Endothelial cell of umbilical vein (primary cell): ENCODE results near the gene ZNF157. TPM values are rescaled to one million over a fixed set of nuclear protein-coding genes. Genes with fewer than 3 reads are reported as not detected.

ENCODE experiments used
- BruUV-seq: library from RNA; stranded (reverse); fragments of 400-500 nt; replicated peaks from 2 replicates; lab custom pipeline; 2021; lab: Mats Ljungman, UMichigan
- CTCF ChIA-PET: fragments of 300-600, 350-600 bp; sonication (Branson Sonifier 250); formaldehyde crosslinking; loops from one replicate; lab custom pipeline; 2021; ENCODE audit warnings: antibody characterized with exemption, inconsistent platforms; lab: Charles Lee
- POLR2A ChIA-PET: fragments of 300-600, 350-600 bp; sonication (Branson Sonifier 250); formaldehyde crosslinking; loops from one replicate; lab custom pipeline; 2021; ENCODE audit warnings: antibody characterized with exemption, inconsistent platforms; lab: Charles Lee
- DNase-seq: peaks from one replicate; pipeline ENCODE4 v3.0.0-alpha.2; 2011; ENCODE audit warnings: low read depth, low spot score
- FAIRE-seq: peaks from 2 replicates; lab custom pipeline; 2011; peaks lifted over from hg19 to GRCh38; lab: Jason Lieb, UNC
- H2AFZ ChIP-seq: 2 replicates; pipeline ENCODE4 v1.6.0; 2012; ENCODE audit warnings: low read depth, low read length, control low read depth, inconsistent platforms
- H3K27ac ChIP-seq: 2 replicates; pipeline ENCODE4 v1.5.1; 2011; ENCODE audit warnings: low read depth, mild to moderate bottlenecking, control low read depth, low read length, moderate library complexity; ENCODE audit not compliant: insufficient read depth
- H3K27me3 ChIP-seq, 2 experiments: 2 replicates each; pipeline versions ENCODE4 v1.6.0 to v1.6.1; 2011; ENCODE audit warnings: low read length in 2 of 2, mixed read lengths in 1 of 2; ENCODE audit not compliant: control insufficient read depth in 2 of 2, insufficient read depth in 2 of 2
- H3K36me3 ChIP-seq, 2 experiments: 2 replicates in 1 of 2; 3 replicates in 1 of 2; pipeline ENCODE4 v1.5.1; 2011; ENCODE audit warnings: low read length in 2 of 2, mild to moderate bottlenecking in 1 of 2, moderate library complexity in 1 of 2; ENCODE audit not compliant: control insufficient read depth in 2 of 2, insufficient read depth in 2 of 2; ENCODE audit errors: extremely low read depth in 1 of 2
- H3K4me1 ChIP-seq: 3 replicates; pipeline ENCODE4 v1.5.1; 2011; ENCODE audit warnings: mild to moderate bottlenecking, low read length; ENCODE audit not compliant: control insufficient read depth, insufficient read depth; ENCODE audit errors: extremely low read depth
- H3K4me2 ChIP-seq: 2 replicates; pipeline ENCODE4 v1.6.1; 2011; ENCODE audit warnings: low read length, control low read depth, mixed read lengths; ENCODE audit not compliant: insufficient read depth
- H3K4me3 ChIP-seq, 3 experiments: fragments of 200-600 bp in 1 of 3; sonication (generic), shearing (Covaris generic) in 1 of 3; replicated peaks in 1 of 3; 2 replicates each; pipeline ENCODE4 v1.5.1; 2011 to 2016; ENCODE audit warnings: control low read depth in 3 of 3, low read length in 3 of 3, mild to moderate bottlenecking in 2 of 3, inconsistent platforms in 1 of 3, low read depth in 1 of 3, moderate library complexity in 1 of 3; ENCODE audit not compliant: insufficient read depth in 1 of 3
- H3K79me2 ChIP-seq: 2 replicates; pipeline ENCODE4 v1.6.0; 2012; ENCODE audit warnings: low read length, inconsistent platforms; ENCODE audit not compliant: control insufficient read depth, insufficient read depth
- H3K9ac ChIP-seq: replicated peaks from 2 replicates; pipeline ENCODE3; 2011; ENCODE audit warnings: low read length, control low read depth; ENCODE audit not compliant: insufficient read depth; ENCODE audit errors: extremely low read depth
- H3K9me1 ChIP-seq: replicated peaks from 3 replicates; pipeline ENCODE4 v1.6.0; 2011; ENCODE audit warnings: mild to moderate bottlenecking, low read length; ENCODE audit not compliant: control insufficient read depth, insufficient read depth; ENCODE audit errors: extremely low read depth
- H3K9me3 ChIP-seq: replicated peaks from 2 replicates; pipeline ENCODE4 v1.5.1; 2012; ENCODE audit warnings: low read length, inconsistent platforms; ENCODE audit not compliant: control insufficient read depth, insufficient read depth
- H4K20me1 ChIP-seq: replicated peaks from 2 replicates; pipeline ENCODE3; 2011; ENCODE audit warnings: mild to moderate bottlenecking, low read length; ENCODE audit not compliant: control insufficient read depth, insufficient read depth; ENCODE audit errors: extremely low read depth
- EZH2 ChIP-seq: IDR thresholded peaks from 2 replicates; pipeline ENCODE4 v1.6.1; 2012; ENCODE audit warnings: borderline replicate concordance, low read depth, mild to moderate bottlenecking, moderate library complexity, low read length, inconsistent platforms; ENCODE audit not compliant: severe bottlenecking
- FOS ChIP-seq: IDR thresholded peaks from 2 replicates; pipeline ENCODE4 v1.6.1; 2011; ENCODE audit warnings: mild to moderate bottlenecking, low read length, moderate library complexity, borderline replicate concordance; ENCODE audit not compliant: insufficient read depth
- GATA2 ChIP-seq: IDR thresholded peaks from 2 replicates; pipeline ENCODE4 v1.7.0; 2011; ENCODE audit warnings: low read depth, mild to moderate bottlenecking, moderate library complexity, mixed read lengths, low read length; ENCODE audit not compliant: insufficient read length, insufficient read depth
- JUN ChIP-seq: IDR thresholded peaks from 2 replicates; pipeline ENCODE4 v1.6.1; 2011; ENCODE audit warnings: borderline replicate concordance, low read depth; ENCODE audit not compliant: insufficient read length, insufficient read depth
- MYC ChIP-seq: IDR thresholded peaks from one replicate; pipeline ENCODE4 v1.6.1; 2011; ENCODE audit warnings: mild to moderate bottlenecking, low read depth, low read length
- POLR2A ChIP-seq: IDR thresholded peaks from 2 replicates; pipeline ENCODE4 v1.6.1; 2012; ENCODE audit warnings: low read depth, mild to moderate bottlenecking, control low read depth, low read length
- POLR2AphosphoS5 ChIP-seq: IDR thresholded peaks from 2 replicates; pipeline ENCODE4 v1.6.1; 2012; ENCODE audit warnings: low read depth, mild to moderate bottlenecking, control low read depth, low read length, moderate library complexity; ENCODE audit not compliant: insufficient read depth
- dilution Hi-C: fragments of 300-500 bp; cut with MboI; formaldehyde crosslinking; loops from one replicate; pipeline ENCODE4 v1.15.0; 2019; ENCODE audit warnings: low sequenced_read_pairs; ENCODE audit not compliant: extremely low pct_ligation_motif_present
- intact Hi-C: fragments of 100-400 bp; cut with micrococcal nuclease; formaldehyde crosslinking; loops from one replicate; pipeline ENCODE4 v1.10.0; 2022
- polyA plus RNA-seq, 4 experiments: library from polyadenylated mRNA; depleted of rRNA in 3 of 4; stranded (reverse) in 3 of 4; unstranded in 1 of 4; fragments of >200 nt; gene quantifications; 2 replicates each; pipeline versions ENCODE4 v1.2.1 to v1.2.3, GENCODE V29; 2011 to 2012; ENCODE audit warnings: missing spikeins in 1 of 4
- total RNA-seq: library from RNA; stranded (reverse); gene quantifications from 2 replicates; pipeline ENCODE4 v1.2.3, GENCODE V29; 2021
- TF ChIP-seq, protein P1 (sequence below): IDR thresholded peaks from 2 replicates; pipeline ENCODE4 v1.6.1; 2011; ENCODE audit not compliant: insufficient read depth, insufficient read length
- TF ChIP-seq, protein P2 (sequence below), 2 donors: IDR thresholded peaks; 1 replicate in 1 of 2; 2 replicates in 1 of 2; pipeline ENCODE4 v1.5.1; 2011; ENCODE audit warnings: low read length in 2 of 2, mild to moderate bottlenecking in 2 of 2, moderate library complexity in 2 of 2, control low read depth in 1 of 2, inconsistent platforms in 1 of 2, low read depth in 1 of 2; ENCODE audit not compliant: insufficient read depth in 1 of 2; ENCODE audit errors: extremely low read depth in 1 of 2

ZNF157 gene
- total and polyA plus RNA-seq, 2 donors (not counting 3 experiments of a cell fraction or from before 2014, with no cell fraction given): not detected

DNA sequence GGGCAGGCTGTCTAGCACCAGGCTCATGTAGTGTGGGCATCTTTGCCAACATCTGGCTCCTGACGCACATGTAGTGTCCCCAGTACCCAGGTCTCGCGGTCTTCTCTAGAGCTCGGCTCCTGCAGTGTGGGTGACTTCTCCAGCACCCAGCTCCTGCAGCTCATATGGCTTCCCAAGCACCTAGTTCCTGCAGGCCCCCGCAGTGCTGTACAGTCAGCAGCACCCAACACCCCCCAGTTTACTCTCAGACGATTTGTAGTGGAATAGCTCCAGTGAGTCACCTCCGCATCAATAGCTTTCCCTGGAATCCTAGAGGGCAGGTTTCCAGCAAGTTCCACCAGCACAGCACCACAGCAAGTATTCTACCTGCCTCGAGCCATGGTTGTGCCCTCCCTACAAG is 81.7 kb downstream of the ZNF157 start:
- no peak for FAIRE-seq
- no peak overlapping the region for H3K4me2 ChIP-seq
- no peaks in the 10 kb centered on the region for H3K4me1 ChIP-seq
- CTCF ChIA-PET: no interaction called here
- H3K27ac ChIP-seq: no peak overlapping the region
- H3K9me1 ChIP-seq: no peaks in the 10 kb centered on the region
- intact Hi-C loops: no loop called here
- H2AFZ ChIP-seq: no peak overlapping the region
- no peak overlapping the region for H3K9ac ChIP-seq
- no peaks in the 10 kb centered on the region for H3K9me3 ChIP-seq
- POLR2A ChIA-PET: no interaction called here
- H3K27me3 ChIP-seq: no peaks in the 10 kb centered on the region
- TF ChIP-seq MYC (no peak), POLR2A (no peak), JUN (no peak), GATA2 (no peak), FOS (no peak), EZH2 (no peak), POLR2AphosphoS5 (no peak)
- TF ChIP-seq, protein P1, sequence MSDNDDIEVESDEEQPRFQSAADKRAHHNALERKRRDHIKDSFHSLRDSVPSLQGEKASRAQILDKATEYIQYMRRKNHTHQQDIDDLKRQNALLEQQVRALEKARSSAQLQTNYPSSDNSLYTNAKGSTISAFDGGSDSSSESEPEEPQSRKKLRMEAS: no peak
- TF ChIP-seq, protein P2, sequence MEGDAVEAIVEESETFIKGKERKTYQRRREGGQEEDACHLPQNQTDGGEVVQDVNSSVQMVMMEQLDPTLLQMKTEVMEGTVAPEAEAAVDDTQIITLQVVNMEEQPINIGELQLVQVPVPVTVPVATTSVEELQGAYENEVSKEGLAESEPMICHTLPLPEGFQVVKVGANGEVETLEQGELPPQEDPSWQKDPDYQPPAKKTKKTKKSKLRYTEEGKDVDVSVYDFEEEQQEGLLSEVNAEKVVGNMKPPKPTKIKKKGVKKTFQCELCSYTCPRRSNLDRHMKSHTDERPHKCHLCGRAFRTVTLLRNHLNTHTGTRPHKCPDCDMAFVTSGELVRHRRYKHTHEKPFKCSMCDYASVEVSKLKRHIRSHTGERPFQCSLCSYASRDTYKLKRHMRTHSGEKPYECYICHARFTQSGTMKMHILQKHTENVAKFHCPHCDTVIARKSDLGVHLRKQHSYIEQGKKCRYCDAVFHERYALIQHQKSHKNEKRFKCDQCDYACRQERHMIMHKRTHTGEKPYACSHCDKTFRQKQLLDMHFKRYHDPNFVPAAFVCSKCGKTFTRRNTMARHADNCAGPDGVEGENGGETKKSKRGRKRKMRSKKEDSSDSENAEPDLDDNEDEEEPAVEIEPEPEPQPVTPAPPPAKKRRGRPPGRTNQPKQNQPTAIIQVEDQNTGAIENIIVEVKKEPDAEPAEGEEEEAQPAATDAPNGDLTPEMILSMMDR (IDR thresholded peaks at IDR 0.05; ENCODE audit: extremely low read depth in 1 of 2, insufficient read depth in 1 of 2, low read depth in 1 of 2, low read length in 2 of 2): no peak
- no peaks in the 10 kb centered on the region for H4K20me1 ChIP-seq
- no peak overlapping the region for H3K4me3 ChIP-seq
- H3K36me3 ChIP-seq: peaks cover 0 to 7% of the 10 kb centered on the region in 2 experiments
- dilution Hi-C loops: no loop called here
- no peaks in the 10 kb centered on the region for H3K79me2 ChIP-seq
- DNase-seq: no peak
- BruUV-seq: no TSS peak
